Measurements from ENCODE around the gene C4orf50.

The C4orf50 gene

GRCh38 chr4:5991405-5991804 is 26.8 kb downstream of the C4orf50 start:
- H3K9me3 Mint-ChIP-seq, result no peaks in the 10 kb centered on the region
- ATAC-seq (replicated peaks) (no peak), DNase-seq (no peak)
- peaks cover 0 to 4% of the 10 kb centered on the region in 2 donors for H3K4me1 Mint-ChIP-seq (ENCODE audit: low read depth in 2 of 2)
- H3K27me3 Mint-ChIP-seq, result no peaks in the 10 kb centered on the region
- H3K36me3 Mint-ChIP-seq (ENCODE audit: insufficient read depth), result no peaks in the 10 kb centered on the region
- no peak overlapping the region for H3K27ac Mint-ChIP-seq
- H3K4me3 Mint-ChIP-seq, result no peak overlapping the region

GRCh38 chr4:5990446-5991160 is 27.6 kb downstream of the C4orf50 start:
- Mint-ChIP-seq H3K9me3 (no peaks in the 10 kb centered on the region), H3K27ac (no peak overlapping the region), H3K4me3 (no peak overlapping the region), H3K4me1 (ENCODE audit: low read depth in 2 of 2) (peaks cover 0 to 2% of the 10 kb centered on the region in 2 donors), H3K27me3 (no peaks in the 10 kb centered on the region), H3K36me3 (ENCODE audit: insufficient read depth) (no peaks in the 10 kb centered on the region)
- ATAC-seq (replicated peaks) (no peak), DNase-seq (no peak)

GRCh38 chr4:5989236-5990225 is 28.7 kb downstream of the C4orf50 start:
- H3K4me3 Mint-ChIP-seq, result no peak overlapping the region
- no peak for ATAC-seq (replicated peaks)
- H3K36me3 Mint-ChIP-seq (ENCODE audit: insufficient read depth), result no peaks in the 10 kb centered on the region
- no peak for DNase-seq
- H3K9me3 Mint-ChIP-seq, result peaks cover 3 to 6% of the 10 kb centered on the region in 2 donors
- no peaks in the 10 kb centered on the region for H3K4me1 Mint-ChIP-seq (ENCODE audit: low read depth in 2 of 2)
- H3K27me3 Mint-ChIP-seq, result no peaks in the 10 kb centered on the region
- no peak overlapping the region for H3K27ac Mint-ChIP-seq

- no peak for DNase-seq
- ATAC-seq (replicated peaks), result no peak
- no peaks in the 10 kb centered on the region for H3K27me3 Mint-ChIP-seq
- H3K4me1 Mint-ChIP-seq (ENCODE audit: low read depth in 2 of 2), result no peaks in the 10 kb centered on the region
- H3K9me3 Mint-ChIP-seq, result peaks cover 3 to 9% of the 10 kb centered on the region in 2 donors
- no peak overlapping the region for H3K4me3 Mint-ChIP-seq
- H3K27ac Mint-ChIP-seq, result no peak overlapping the region
- H3K36me3 Mint-ChIP-seq (ENCODE audit: insufficient read depth), result no peaks in the 10 kb centered on the region
These were observed 30.0 kb downstream of the C4orf50 start for GRCh38 chr4:5988086-5988845.

- ATAC-seq (replicated peaks) (no peak), DNase-seq (no peak)
- Mint-ChIP-seq H3K36me3 (ENCODE audit: insufficient read depth) (no peaks in the 10 kb centered on the region), H3K9me3 (peaks cover 3 to 9% of the 10 kb centered on the region in 2 donors), H3K4me1 (ENCODE audit: low read depth in 2 of 2) (no peaks in the 10 kb centered on the region), H3K27ac (no peak overlapping the region), H3K27me3 (peaks cover 0 to 23% of the 10 kb centered on the region in 2 donors), H3K4me3 (no peak overlapping the region)
These were observed 33.4 kb downstream of the C4orf50 start for GRCh38 chr4:5984843-5985242.

GRCh38 chr4:5982156-5982973 is 35.9 kb downstream of the C4orf50 start:
- DNase-seq (no peak), ATAC-seq (replicated peaks) (no peak)
- H3K4me1 Mint-ChIP-seq (ENCODE audit: low read depth in 2 of 2), result no peaks in the 10 kb centered on the region
- peaks cover 3 to 9% of the 10 kb centered on the region in 2 donors for H3K9me3 Mint-ChIP-seq
- no peak overlapping the region for H3K4me3 Mint-ChIP-seq
- peaks cover 0 to 23% of the 10 kb centered on the region in 2 donors for H3K27me3 Mint-ChIP-seq
- no peak overlapping the region for H3K27ac Mint-ChIP-seq
- no peaks in the 10 kb centered on the region for H3K36me3 Mint-ChIP-seq (ENCODE audit: insufficient read depth)

GRCh38 chr4:5980436-5981155 is 37.6 kb downstream of the C4orf50 start:
- Mint-ChIP-seq H3K4me3 (no peak overlapping the region), H3K27me3 (peaks cover 0 to 23% of the 10 kb centered on the region in 2 donors)

GRCh38 chr4:5979981-5980380 is 38.2 kb downstream of the C4orf50 start:
- no peak for ATAC-seq (replicated peaks)
- no peak overlapping the region for H3K4me3 Mint-ChIP-seq
- H3K4me1 Mint-ChIP-seq (ENCODE audit: low read depth in 2 of 2), result no peaks in the 10 kb centered on the region

More at GRCh38 chr4:5980436-5981155, 37.6 kb downstream of the C4orf50 start:
- Mint-ChIP-seq H3K9me3 (peaks cover 3 to 9% of the 10 kb centered on the region in 2 donors), H3K27ac (no peak overlapping the region), H3K4me1 (ENCODE audit: low read depth in 2 of 2) (no peaks in the 10 kb centered on the region), H3K36me3 (ENCODE audit: insufficient read depth) (no peaks in the 10 kb centered on the region)
- DNase-seq (no peak), ATAC-seq (replicated peaks) (no peak)

GRCh38 chr4:5976921-5977320 is 41.3 kb downstream of the C4orf50 start:
- H3K36me3 Mint-ChIP-seq (ENCODE audit: insufficient read depth), result no peaks in the 10 kb centered on the region
- no peaks in the 10 kb centered on the region for H3K9me3 Mint-ChIP-seq
- H3K27me3 Mint-ChIP-seq, result peaks cover 0 to 24% of the 10 kb centered on the region in 2 donors
- H3K27ac Mint-ChIP-seq, result no peak overlapping the region
- no peak for DNase-seq
- H3K4me1 Mint-ChIP-seq (ENCODE audit: low read depth in 2 of 2), result no peaks in the 10 kb centered on the region
- no peak overlapping the region for H3K4me3 Mint-ChIP-seq
- ATAC-seq (replicated peaks), result no peak

More at GRCh38 chr4:5979981-5980380, 38.2 kb downstream of the C4orf50 start:
- Mint-ChIP-seq H3K9me3 (peaks cover 3 to 7% of the 10 kb centered on the region in 2 donors), H3K27me3 (peaks cover 0 to 23% of the 10 kb centered on the region in 2 donors), H3K27ac (no peak overlapping the region), H3K36me3 (ENCODE audit: insufficient read depth) (no peaks in the 10 kb centered on the region)
- no peak for DNase-seq

GRCh38 chr4:5976431-5976830 is 41.8 kb downstream of the C4orf50 start:
- DNase-seq (no peak), ATAC-seq (replicated peaks) (no peak)
- Mint-ChIP-seq H3K27me3 (peaks cover 0 to 24% of the 10 kb centered on the region in 2 donors), H3K27ac (no peak overlapping the region), H3K4me1 (ENCODE audit: low read depth in 2 of 2) (no peaks in the 10 kb centered on the region), H3K36me3 (ENCODE audit: insufficient read depth) (no peaks in the 10 kb centered on the region), H3K4me3 (no peak overlapping the region), H3K9me3 (no peaks in the 10 kb centered on the region)

- H3K27ac Mint-ChIP-seq, result no peak overlapping the region
- H3K4me3 Mint-ChIP-seq, result no peak overlapping the region
- ATAC-seq (replicated peaks) (no peak), DNase-seq (no peak)
- H3K36me3 Mint-ChIP-seq (ENCODE audit: insufficient read depth), result no peaks in the 10 kb centered on the region
- no peaks in the 10 kb centered on the region for H3K9me3 Mint-ChIP-seq
- H3K27me3 Mint-ChIP-seq, result peaks cover 0 to 36% of the 10 kb centered on the region in 2 donors
- H3K4me1 Mint-ChIP-seq (ENCODE audit: low read depth in 2 of 2), result no peaks in the 10 kb centered on the region
These were observed 43.9 kb downstream of the C4orf50 start for GRCh38 chr4:5974321-5974720.
